ENCODE results near the gene SHC2. TPM values are rescaled to one million over a fixed set of nuclear protein-coding genes. Genes with fewer than 3 reads are reported as not detected.
"Not testable (repeated sequence)": the region's sequence is repeated elsewhere in the genome, so short reads cannot be mapped to it uniquely, and the experiment has no call there.

The SHC2 gene
- total and polyA plus RNA-seq, 4 donors: 11.2 to 23.1 (median 14.5) TPM

GRCh38 chr19:428149-428548 lies 32.7 kb downstream of the SHC2 start:
- no peak for DNase-seq
- H3K27ac ChIP-seq (ENCODE audit: low read depth in 1 of 2, low read length in 1 of 2): no peak overlapping the region
- H3K4me1 ChIP-seq (ENCODE audit: control insufficient read depth in 5 of 5, insufficient read depth in 5 of 5, low read length in 5 of 5): peaks cover 0 to 2% (median 0%) of the 10 kb centered on the region in 5 donors
- H3K9me3 ChIP-seq (ENCODE audit: control insufficient read depth in 4 of 4, insufficient read depth in 3 of 4, low read length in 3 of 4): peaks cover 0 to 4% (median 0%) of the 10 kb centered on the region in 4 donors
- WGBS, 2 donors: 93 to 94% methylated on average over 15 of the region's 15 CpGs
- no peak for TF ChIP-seq CTCF (IDR thresholded peaks at IDR 0.05; ENCODE audit: control extremely low read depth, extremely low read depth)
- no peak for ATAC-seq (ENCODE audit: insufficient read depth, low FRiP score)
- no peak overlapping the region for H3K4me3 ChIP-seq
- H3K27me3 ChIP-seq (ENCODE audit: control insufficient read depth in 3 of 3, insufficient read depth in 3 of 3, low read length in 2 of 3): no peaks in the 10 kb centered on the region
- no peak overlapping the region for H3K9ac ChIP-seq (ENCODE audit: insufficient read depth in 1 of 2, low read length in 2 of 2)
- H3K36me3 ChIP-seq (ENCODE audit: control insufficient read depth in 4 of 4, insufficient read depth in 4 of 4, low read length in 4 of 4): peaks cover 0 to 3% (median 0%) of the 10 kb centered on the region in 4 donors

GRCh38 chr19:427675-428074 lies 33.2 kb downstream of the SHC2 start:
- not testable (repeated sequence) for H3K9ac ChIP-seq (ENCODE audit: insufficient read depth in 1 of 2, low read length in 2 of 2); DNase-seq; H3K36me3 ChIP-seq (ENCODE audit: control insufficient read depth in 4 of 4, insufficient read depth in 4 of 4, low read length in 4 of 4); H3K27ac ChIP-seq (ENCODE audit: low read depth in 1 of 2, low read length in 1 of 2); ATAC-seq (ENCODE audit: insufficient read depth, low FRiP score); H3K4me3 ChIP-seq; H3K27me3 ChIP-seq (ENCODE audit: control insufficient read depth in 3 of 3, insufficient read depth in 3 of 3, low read length in 2 of 3); H3K9me3 ChIP-seq (ENCODE audit: control insufficient read depth in 4 of 4, insufficient read depth in 3 of 4, low read length in 3 of 4); H3K4me1 ChIP-seq (ENCODE audit: control insufficient read depth in 5 of 5, insufficient read depth in 5 of 5, low read length in 5 of 5)
- WGBS, 2 donors: 34 to 58% methylated on average over 10 to 19 of the region's 19 CpGs

GRCh38 chr19:426725-427445 lies 33.9 kb downstream of the SHC2 start:
- WGBS, 2 donors: 78 to 85% methylated on average over 43 to 48 of the region's 51 CpGs
- DNase-seq (no peak), ATAC-seq (ENCODE audit: insufficient read depth, low FRiP score) (no peak)
- Histone ChIP-seq H3K9me3 (ENCODE audit: control insufficient read depth in 4 of 4, insufficient read depth in 3 of 4, low read length in 3 of 4) (peaks cover 0 to 4% (median 0%) of the 10 kb centered on the region in 4 donors), H3K9ac (ENCODE audit: insufficient read depth in 1 of 2, low read length in 2 of 2) (no peak overlapping the region), H3K36me3 (ENCODE audit: control insufficient read depth in 4 of 4, insufficient read depth in 4 of 4, low read length in 4 of 4) (peaks cover 0 to 3% (median 1%) of the 10 kb centered on the region in 4 donors), H3K27me3 (ENCODE audit: control insufficient read depth in 3 of 3, insufficient read depth in 3 of 3, low read length in 2 of 3) (no peaks in the 10 kb centered on the region), H3K27ac (ENCODE audit: low read depth in 1 of 2, low read length in 1 of 2) (no peak overlapping the region), H3K4me3 (no peak overlapping the region), H3K4me1 (ENCODE audit: control insufficient read depth in 5 of 5, insufficient read depth in 5 of 5, low read length in 5 of 5) (peaks cover 0 to 2% (median 0%) of the 10 kb centered on the region in 5 donors)
- TF ChIP-seq CTCF (IDR thresholded peaks at IDR 0.05; ENCODE audit: control extremely low read depth, extremely low read depth): no peak

GRCh38 chr19:425056-425455 lies 35.8 kb downstream of the SHC2 start:
- no peak overlapping the region for H3K9ac ChIP-seq (ENCODE audit: insufficient read depth in 1 of 2, low read length in 2 of 2)
- H3K27ac ChIP-seq (ENCODE audit: low read depth in 1 of 2, low read length in 1 of 2): no peak overlapping the region
- no peaks in the 10 kb centered on the region for H3K27me3 ChIP-seq (ENCODE audit: control insufficient read depth in 3 of 3, insufficient read depth in 3 of 3, low read length in 2 of 3)
- ATAC-seq (ENCODE audit: insufficient read depth, low FRiP score): no peak
- H3K9me3 ChIP-seq (ENCODE audit: control insufficient read depth in 4 of 4, insufficient read depth in 3 of 4, low read length in 3 of 4): peaks cover 0 to 4% (median 0%) of the 10 kb centered on the region in 4 donors
- H3K36me3 ChIP-seq (ENCODE audit: control insufficient read depth in 4 of 4, insufficient read depth in 4 of 4, low read length in 4 of 4): peaks cover 0 to 3% (median 1%) of the 10 kb centered on the region in 4 donors
- H3K4me3 ChIP-seq: no peak overlapping the region
- no peak for TF ChIP-seq CTCF (IDR thresholded peaks at IDR 0.05; ENCODE audit: control extremely low read depth, extremely low read depth)
- WGBS, 2 donors: 92 to 93% methylated on average over 26 of the region's 26 CpGs
- H3K4me1 ChIP-seq (ENCODE audit: control insufficient read depth in 5 of 5, insufficient read depth in 5 of 5, low read length in 5 of 5): peaks cover 0 to 2% (median 0%) of the 10 kb centered on the region in 5 donors
- no peak for DNase-seq

Data from lung (tissue), 12 donors.